ENCODE results near the gene RIPPLY2.

- TF ChIP-seq CTCF (IDR thresholded peaks at IDR 0.05) = no peak
- TF ChIP-seq USF2 (IDR thresholded peaks at IDR 0.05; ENCODE audit: borderline replicate concordance, low read depth, low read length) = no peak
- no peak for TF ChIP-seq MAX (IDR thresholded peaks at IDR 0.05; ENCODE audit: low read depth)
- no peak for TF ChIP-seq YY1 (IDR thresholded peaks at IDR 0.05; ENCODE audit: low read depth)
- TF ChIP-seq GABPA (IDR thresholded peaks at IDR 0.05; ENCODE audit: low read depth) = no peak
Measured at GRCh38 chr6:83853178-83854000, at the start of gene RIPPLY2.
